Endodermal cell (in vitro differentiated cells): Measurements from ENCODE around the gene ICAM4. TPM values are rescaled to one million over a fixed set of nuclear protein-coding genes. Genes with fewer than 3 reads are reported as not detected.
A peak's percentile ranks its signal among the peaks of the same experiment; 100 is the strongest.
"Not testable (repeated sequence)": the region's sequence is repeated elsewhere in the genome, so short reads cannot be mapped to it uniquely, and the experiment has no call there.

Experiments
- DNase-seq: peaks from one replicate; pipeline ENCODE4 v3.0.0-alpha.2; 2017
- H3K27ac ChIP-seq: 2 replicates; pipeline ENCODE4 v1.5.1; 2013; ENCODE audit warnings: mild to moderate bottlenecking, low read depth, low read length, moderate library complexity
- H3K27me3 ChIP-seq: 2 replicates; pipeline ENCODE4 v1.6.1; 2013; ENCODE audit warnings: mild to moderate bottlenecking, low read length, moderate library complexity; ENCODE audit not compliant: insufficient read depth, control insufficient read depth, poor library complexity, severe bottlenecking
- H3K36me3 ChIP-seq: 2 replicates; pipeline ENCODE4 v1.7.0; 2013; ENCODE audit warnings: mild to moderate bottlenecking, low read length, moderate library complexity; ENCODE audit not compliant: control insufficient read depth, insufficient read depth
- H3K4me1 ChIP-seq: one replicate; pipeline ENCODE4 v1.7.0; 2013; ENCODE audit warnings: low read length; ENCODE audit not compliant: control insufficient read depth, insufficient read depth
- H3K4me3 ChIP-seq: 2 replicates; pipeline ENCODE4 v1.5.1; 2013; ENCODE audit warnings: mild to moderate bottlenecking, low read length, moderate library complexity
- H3K9ac ChIP-seq: 2 replicates; pipeline ENCODE4 v1.6.1; 2013; ENCODE audit warnings: mild to moderate bottlenecking, low read length, moderate library complexity; ENCODE audit not compliant: poor library complexity, severe bottlenecking; ENCODE audit errors: extremely low read depth
- H3K9me3 ChIP-seq: 2 replicates; pipeline ENCODE4 v1.6.1; 2013; ENCODE audit warnings: mild to moderate bottlenecking, low read length, moderate library complexity; ENCODE audit not compliant: control insufficient read depth
- H3K27ac Mint-ChIP-seq: 2 replicates; pipeline ENCODE4 v1.8.0; 2020; ENCODE audit warnings: mixed read lengths
- H3K27me3 Mint-ChIP-seq: 2 replicates; pipeline ENCODE4 v1.8.0; 2021; ENCODE audit warnings: mild to moderate bottlenecking, mixed read lengths; ENCODE audit not compliant: insufficient read depth
- H3K36me3 Mint-ChIP-seq: 2 replicates; pipeline ENCODE4 v1.8.0; 2020; ENCODE audit warnings: low read depth, mixed read lengths
- H3K4me1 Mint-ChIP-seq: 2 replicates; pipeline ENCODE4 v1.8.0; 2020; ENCODE audit warnings: mixed read lengths
- H3K4me3 Mint-ChIP-seq: 2 replicates; pipeline ENCODE4 v1.8.0; 2020; ENCODE audit warnings: mild to moderate bottlenecking, moderate library complexity, mixed read lengths
- H3K9me3 Mint-ChIP-seq: 2 replicates; pipeline ENCODE4 v1.8.0; 2020; ENCODE audit warnings: mild to moderate bottlenecking, mixed read lengths
- CTCF ChIP-seq: fragments of 200-600 bp; sonication (generic); conservative IDR thresholded peaks from 2 replicates; pipeline ENCODE4 v1.5.0; 2021; ENCODE audit warnings: antibody characterized with exemption, mild to moderate bottlenecking
- WGBS, 2 experiments: methylation state at CpG; one replicate each; pipeline versions ENCODE4 v1.1.5 to v1.1.7; 2013; ENCODE audit warnings: missing lambda C conversion rate in 2 of 2, mixed read lengths in 1 of 2; ENCODE audit not compliant: insufficient coverage in 1 of 2, insufficient read length in 1 of 2; 5-methylcytosine and 5-hydroxymethylcytosine counted together
- total RNA-seq, 2 donors: library from RNA; stranded (reverse); fragmentation: NEBNext Ultra II Directional in 1 of 2; extraction: Animal tissue kit (Norgen Biotek cat#: 25700) in 1 of 2; gene quantifications; 2 replicates in 1 of 2; 3 replicates in 1 of 2; pipeline ENCODE4 v1.2.1, GENCODE V29; 2021

ICAM4 gene
- total RNA-seq, 2 donors from 2014 or later = 0.44 TPM; not detected in 1

GRCh38 chr19:10335352-10335985, 48.7 kb downstream of the ICAM4 start:
- no peak overlapping the region for H3K27ac ChIP-seq
- H3K4me1 ChIP-seq = peaks cover 3% of the 10 kb centered on the region
- H3K4me1 Mint-ChIP-seq = peaks cover 12% of the 10 kb centered on the region
- H3K4me3 ChIP-seq = no peak overlapping the region
- no peaks in the 10 kb centered on the region for H3K27me3 ChIP-seq
- peaks cover 2% of the 10 kb centered on the region for H3K36me3 ChIP-seq
- no peaks in the 10 kb centered on the region for H3K9me3 ChIP-seq
- H3K9me3 Mint-ChIP-seq = no peaks in the 10 kb centered on the region
- H3K36me3 Mint-ChIP-seq = peaks cover 1% of the 10 kb centered on the region
- peak overlapping the region; percentile 94 for H3K4me3 Mint-ChIP-seq
- peak; percentile 18 for TF ChIP-seq CTCF
- H3K27me3 Mint-ChIP-seq = no peaks in the 10 kb centered on the region
- H3K9ac ChIP-seq = no peak overlapping the region
- no peak overlapping the region for H3K27ac Mint-ChIP-seq
- 69 to 70% methylated on average over 18 to 26 of the region's 26 CpGs for WGBS, 2 experiments
- peak; percentile 71 for DNase-seq

DNA sequence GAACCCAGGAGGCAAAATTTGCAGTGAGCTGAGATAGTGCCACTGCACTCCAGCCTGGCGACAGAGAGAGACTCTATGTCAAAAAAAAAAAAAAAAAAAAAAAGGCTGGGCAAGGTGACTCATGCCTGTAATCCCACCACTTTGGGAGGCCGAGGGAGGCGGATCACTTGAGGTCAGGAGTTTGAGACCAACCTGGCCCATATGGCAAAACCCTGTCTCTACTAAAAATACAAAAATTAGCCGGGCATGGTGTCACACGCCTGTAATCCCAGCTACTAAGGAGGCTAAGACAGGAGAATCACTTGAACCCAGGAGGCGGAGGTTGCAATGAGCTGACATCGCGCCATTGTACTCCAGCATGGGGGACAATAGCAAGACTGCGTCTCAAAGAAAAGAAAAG, 50.0 kb downstream of the ICAM4 start:
- H3K4me1 ChIP-seq, DNase-seq, H3K9me3 Mint-ChIP-seq, H3K4me3 ChIP-seq, H3K27me3 ChIP-seq, H3K36me3 ChIP-seq, H3K27ac Mint-ChIP-seq, H3K27me3 Mint-ChIP-seq, H3K9me3 ChIP-seq, H3K27ac ChIP-seq, H3K4me3 Mint-ChIP-seq, H3K36me3 Mint-ChIP-seq, H3K9ac ChIP-seq: not testable (repeated sequence)
- peaks cover 12% of the 10 kb centered on the region for H3K4me1 Mint-ChIP-seq
- 89 to 94% methylated on average over 7 to 9 of the region's 9 CpGs for WGBS, 2 experiments

Other genes with a start within 250 kb of the ICAM4 start
- gene SHFL, start 200.6 kb upstream of the ICAM4 start, total RNA-seq = 10 to 100 TPM in 1 of 2 donors, 1 to 10 TPM in 1; 8.2 to 15.0 TPM
- gene ANGPTL6, start 184.3 kb upstream of the ICAM4 start, total RNA-seq = not detected
- 10 to 100 TPM; 40.3 to 54.0 TPM for gene PPAN, start 180.6 kb upstream of the ICAM4 start, total RNA-seq
- gene P2RY11, start 175.3 kb upstream of the ICAM4 start, total RNA-seq = 10 to 100 TPM in 1 of 2 donors, 1 to 10 TPM in 1; 9.0 to 14.8 TPM
- 100 to 1,000 TPM; 216 to 257 TPM for gene EIF3G, start 167.1 kb upstream of the ICAM4 start, total RNA-seq
- gene DNMT1, start 92.0 kb upstream of the ICAM4 start, total RNA-seq = 100 to 1,000 TPM; 163 to 189 TPM
- gene S1PR2, start 55.6 kb upstream of the ICAM4 start, total RNA-seq = 10 to 100 TPM; 11.0 to 16.4 TPM
- gene MRPL4, start 34.7 kb upstream of the ICAM4 start, total RNA-seq = 10 to 100 TPM; 66.0 to 69.2 TPM
- 1 to 10 TPM; 1.7 to 5.2 TPM for gene ICAM1, start 15.8 kb upstream of the ICAM4 start, total RNA-seq
- gene ICAM5, start 3.0 kb downstream of the ICAM4 start, total RNA-seq = under 1 TPM; 0.18 to 0.37 TPM
- gene ZGLP1, start 22.9 kb downstream of the ICAM4 start, total RNA-seq = 1 to 10 TPM; 4.5 to 7.8 TPM
- 10 to 100 TPM; 23.2 to 25.9 TPM for gene FDX2, start 29.1 kb downstream of the ICAM4 start, total RNA-seq
- gene RAVER1, start 46.6 kb downstream of the ICAM4 start, total RNA-seq = 10 to 100 TPM; 53.1 to 64.7 TPM
- gene ICAM3, start 52.7 kb downstream of the ICAM4 start, total RNA-seq = 10 to 100 TPM in 1 of 2 donors, 1 to 10 TPM in 1; 2.7 to 13.7 TPM
- 10 to 100 TPM; 63.5 to 65.8 TPM for gene TYK2, start 93.6 kb downstream of the ICAM4 start, total RNA-seq
- gene CDC37, start 116.6 kb downstream of the ICAM4 start, total RNA-seq = 100 to 1,000 TPM; 148 to 172 TPM
- gene PDE4A, start 133.6 kb downstream of the ICAM4 start, total RNA-seq = 1 to 10 TPM; 1.7 to 2.6 TPM
- 10 to 100 TPM; 53.3 to 59.5 TPM for gene KEAP1, start 216.4 kb downstream of the ICAM4 start, total RNA-seq
- gene S1PR5, start 230.5 kb downstream of the ICAM4 start, total RNA-seq = 1 to 10 TPM; 1.2 to 5.1 TPM